ENCODE data around the gene BEND2. TPM values are rescaled to one million over a fixed set of nuclear protein-coding genes. Genes with fewer than 3 reads are reported as not detected.

The BEND2 gene
- total and polyA plus RNA-seq, 9 of the 15 experiments (the other 6 are each of a cell fraction or from before 2014, with no cell fraction given): 0.01 to 0.18 (median 0.06) TPM; not detected in 3

GRCh38 chrX:18220786-18221185 lies at the start of gene BEND2 (continued):
- TF ChIP-seq SMARCB1 (IDR thresholded peaks at IDR 0.05; ENCODE audit: insufficient read length, low read depth) (no peak), PRDM10 (IDR thresholded peaks at IDR 0.05; ENCODE audit: partially characterized antibody) (no peak), SREBF1 (IDR thresholded peaks at IDR 0.05; ENCODE audit: borderline replicate concordance, low read depth, low read length) (no peak), ESRRB (CRISPR knock-in tag; IDR thresholded peaks at IDR 0.05; ENCODE audit: borderline replicate concordance) (no peak)

DNA sequence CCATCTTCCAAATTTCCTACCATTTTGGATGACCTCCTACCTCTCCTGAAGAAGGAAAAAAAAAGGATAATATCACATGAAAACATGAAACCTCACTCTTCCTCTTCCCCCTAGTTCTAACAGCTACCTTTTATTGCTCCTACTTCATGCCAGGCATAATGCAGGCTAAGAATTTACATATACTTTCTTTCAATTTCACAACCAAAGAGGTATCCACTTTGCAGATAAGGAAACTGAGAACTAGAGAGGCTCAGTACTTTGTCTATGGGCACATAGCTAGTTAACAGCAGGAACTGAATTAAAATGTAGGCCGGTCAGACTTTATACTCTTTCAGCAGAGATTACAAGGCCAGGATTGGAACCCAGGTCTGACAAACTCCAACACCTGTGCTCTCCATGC lies 34.4 kb upstream of the BEND2 start:
- CTCF ChIA-PET (ENCODE audit: low intra/inter-chr PET ratio): no interaction called here
- 86% methylated on average over 1 of the region's 1 CpG for WGBS (ENCODE audit: insufficient coverage, low coverage, missing lambda C conversion rate)
- TF ChIP-seq, protein P1, sequence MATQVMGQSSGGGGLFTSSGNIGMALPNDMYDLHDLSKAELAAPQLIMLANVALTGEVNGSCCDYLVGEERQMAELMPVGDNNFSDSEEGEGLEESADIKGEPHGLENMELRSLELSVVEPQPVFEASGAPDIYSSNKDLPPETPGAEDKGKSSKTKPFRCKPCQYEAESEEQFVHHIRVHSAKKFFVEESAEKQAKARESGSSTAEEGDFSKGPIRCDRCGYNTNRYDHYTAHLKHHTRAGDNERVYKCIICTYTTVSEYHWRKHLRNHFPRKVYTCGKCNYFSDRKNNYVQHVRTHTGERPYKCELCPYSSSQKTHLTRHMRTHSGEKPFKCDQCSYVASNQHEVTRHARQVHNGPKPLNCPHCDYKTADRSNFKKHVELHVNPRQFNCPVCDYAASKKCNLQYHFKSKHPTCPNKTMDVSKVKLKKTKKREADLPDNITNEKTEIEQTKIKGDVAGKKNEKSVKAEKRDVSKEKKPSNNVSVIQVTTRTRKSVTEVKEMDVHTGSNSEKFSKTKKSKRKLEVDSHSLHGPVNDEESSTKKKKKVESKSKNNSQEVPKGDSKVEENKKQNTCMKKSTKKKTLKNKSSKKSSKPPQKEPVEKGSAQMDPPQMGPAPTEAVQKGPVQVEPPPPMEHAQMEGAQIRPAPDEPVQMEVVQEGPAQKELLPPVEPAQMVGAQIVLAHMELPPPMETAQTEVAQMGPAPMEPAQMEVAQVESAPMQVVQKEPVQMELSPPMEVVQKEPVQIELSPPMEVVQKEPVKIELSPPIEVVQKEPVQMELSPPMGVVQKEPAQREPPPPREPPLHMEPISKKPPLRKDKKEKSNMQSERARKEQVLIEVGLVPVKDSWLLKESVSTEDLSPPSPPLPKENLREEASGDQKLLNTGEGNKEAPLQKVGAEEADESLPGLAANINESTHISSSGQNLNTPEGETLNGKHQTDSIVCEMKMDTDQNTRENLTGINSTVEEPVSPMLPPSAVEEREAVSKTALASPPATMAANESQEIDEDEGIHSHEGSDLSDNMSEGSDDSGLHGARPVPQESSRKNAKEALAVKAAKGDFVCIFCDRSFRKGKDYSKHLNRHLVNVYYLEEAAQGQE (IDR thresholded peaks at IDR 0.05; ENCODE audit: borderline replicate concordance): no peak
- TF ChIP-seq, protein P1 (CRISPR knock-in tag; IDR thresholded peaks at IDR 0.05; ENCODE audit: low read depth): no peak
- no peak for TF ChIP-seq WHSC1 (IDR thresholded peaks at IDR 0.05; ENCODE audit: low read length)
- TF ChIP-seq NCOA2 (IDR thresholded peaks at IDR 0.05; ENCODE audit: partially characterized antibody in 2 of 2): no peak
- TF ChIP-seq DPF2 (IDR thresholded peaks at IDR 0.05): no peak
- no peak for TF ChIP-seq NR4A1 (CRISPR knock-in tag; IDR thresholded peaks at IDR 0.05)
- TF ChIP-seq NR4A1 (tag; IDR thresholded peaks at IDR 0.05): no peak

More for the DNA sequence above, 34.4 kb upstream of the BEND2 start:
- POLR2A ChIA-PET: interaction anchor here (0.7 kb wide), 1 partner anchor 597 kb away, joined by 3 read pairs; no protein-coding TSS in a partner anchor
- Histone ChIP-seq H3K9me1 (ENCODE audit: control insufficient read depth, insufficient read depth, low read length) (no peaks in the 10 kb centered on the region), H3K9me3 (replicated peaks; ENCODE audit: control insufficient read depth, insufficient read depth, low read depth, low read length) (no peaks in the 10 kb centered on the region), H3K79me2 (ENCODE audit: control insufficient read depth, insufficient read depth, low read length) (no peaks in the 10 kb centered on the region), H2AFZ (ENCODE audit: low read depth, low read length) (no peak overlapping the region), H3K27me3 (ENCODE audit: control insufficient read depth in 2 of 2, insufficient read depth in 2 of 2, low read length in 2 of 2) (no peaks in the 10 kb centered on the region), H4K20me1 (replicated peaks; ENCODE audit: control insufficient read depth, insufficient read depth, low read length) (no peaks in the 10 kb centered on the region), H3K4me3 (no peak overlapping the region), H3K4me2 (ENCODE audit: insufficient read depth, low read length) (no peak overlapping the region), H3K27ac (ENCODE audit: extremely low read depth, low read depth, low read length) (no peak overlapping the region), H3K9ac (ENCODE audit: insufficient read depth in 1 of 2, low read depth in 2 of 2, low read length in 2 of 2) (no peak overlapping the region), H3K4me1 (replicated peaks in 1 of 2; ENCODE audit: control insufficient read depth in 2 of 2, insufficient read depth in 2 of 2, low read length in 2 of 2) (no peaks in the 10 kb centered on the region), H3K36me3 (ENCODE audit: control insufficient read depth, insufficient read depth, low read length) (peaks cover 24% of the 10 kb centered on the region; the same call in 1 of the 3 replicates)
- DNase-seq (ENCODE audit: extremely low read depth in 1 of 4, low spot score in 3 of 4): no peak
- ATAC-seq: no peak
- no peak for FAIRE-seq
- intact Hi-C loops (cut with micrococcal nuclease) (no loop called here), in situ Hi-C loops (cut with MboI) (no loop called here)
- BruUV-seq (replicated peaks): no TSS peak
